Thoracic aorta endothelial cell (primary cell): Measurements from ENCODE around the gene OR8B8. TPM values are rescaled to one million over a fixed set of nuclear protein-coding genes. Genes with fewer than 3 reads are reported as not detected.

Source experiments
- total RNA-seq: library from RNA; depleted of rRNA; stranded (reverse); fragments of >200 nt; gene quantifications from 2 replicates; pipeline ENCODE4 v1.2.3, GENCODE V29; 2012

OR8B8 gene
- not detected in 2 replicates for total RNA-seq

GRCh38 chr11:124445646-124446150, at the start of gene OR8B8:
TSS of gene OR8B8 (minus strand) at chr11:124445696. CDS start at chr11:124441085, 4,611 bp downstream.

GRCh38 chr11:124424384-124424921, 21.0 kb downstream of the OR8B8 start, which contains the start of gene OR8B4:
TSS of gene OR8B4 (minus strand) at chr11:124424871. CDS start at chr11:124424871, 0 bp downstream.

GRCh38 chr11:124398924-124399323, 46.6 kb downstream of the OR8B8 start, which contains the start of gene OR8B3:
TSS of gene OR8B3 (minus strand) at chr11:124399024. CDS start at chr11:124397351, 1,673 bp downstream.

Other genes with a start within 250 kb of the OR8B8 start
- not detected in 2 replicates for gene OR8G1, start 204.6 kb downstream of the OR8B8 start, total RNA-seq
- not detected in 2 replicates for gene OR8G5, start 189.3 kb downstream of the OR8B8 start, total RNA-seq
- not detected in 2 replicates for gene OR8D1, start 131.7 kb downstream of the OR8B8 start, total RNA-seq
- gene OR8D2, start 125.5 kb downstream of the OR8B8 start, total RNA-seq, result not detected in 2 replicates
- not detected in 2 replicates for gene OR8B2, start 61.2 kb downstream of the OR8B8 start, total RNA-seq
- gene OR8B3, start 46.7 kb downstream of the OR8B8 start, total RNA-seq, result not detected in 2 replicates
- gene OR8B4, start 20.8 kb downstream of the OR8B8 start, total RNA-seq, result not detected in 2 replicates
- not detected in 2 replicates for gene OR8B12, start 98.0 kb upstream of the OR8B8 start, total RNA-seq
- not detected in 2 replicates for gene OR8A1, start 124.3 kb upstream of the OR8B8 start, total RNA-seq
- gene PANX3, start 165.7 kb upstream of the OR8B8 start, total RNA-seq, result not detected in 2 replicates
- 21.7 TPM in 2 replicates for gene TBRG1, start 177.2 kb upstream of the OR8B8 start, total RNA-seq
- 18.2 and 20.4 TPM in 2 replicates for gene SIAE, start 228.0 kb upstream of the OR8B8 start, total RNA-seq
- gene SPA17, start 228.2 kb upstream of the OR8B8 start, total RNA-seq, result 10.4 and 10.6 TPM in 2 replicates